Thoracic aorta (tissue), 2 donors: ENCODE measurements around the gene PTPRN2. TPM values are rescaled to one million over a fixed set of nuclear protein-coding genes. Genes with fewer than 3 reads are reported as not detected.
"Not testable (repeated sequence)": the region's sequence is repeated elsewhere in the genome, so short reads cannot be mapped to it uniquely, and the experiment has no call there.

Experiments
- ATAC-seq: fragments of 150-250 bp; one replicate; pipeline ENCODE4 v1.8.0; 2017; ENCODE audit warnings: low read depth; ENCODE audit not compliant: insufficient number of reproducible peaks, low FRiP score
- DNase-seq: peaks from one replicate; pipeline ENCODE4 v3.0.0-alpha.2; 2020; ENCODE audit warnings: low spot score
- H3K27ac ChIP-seq, 2 donors: fragments of 200-600 bp; sonication (generic); 1 replicate in 1 of 2; 2 replicates in 1 of 2; pipeline ENCODE4 v1.5.1; 2016; ENCODE audit warnings: mild to moderate bottlenecking in 2 of 2, moderate library complexity in 2 of 2
- H3K27me3 ChIP-seq: fragments of 200-600 bp; sonication (generic); replicated peaks from 2 replicates; pipeline ENCODE4 v1.6.0; 2016; ENCODE audit warnings: mild to moderate bottlenecking; ENCODE audit not compliant: insufficient read depth
- H3K36me3 ChIP-seq: fragments of 200-600 bp; sonication (generic); one replicate; pipeline ENCODE4 v1.5.1; 2016
- H3K4me1 ChIP-seq, 2 donors: fragments of 200-600 bp; sonication (generic); 1 replicate in 1 of 2; 2 replicates in 1 of 2; pipeline versions ENCODE4 v1.5.1 to v1.6.0; 2016; ENCODE audit warnings: low read depth in 2 of 2, mild to moderate bottlenecking in 1 of 2; ENCODE audit not compliant: control insufficient read depth in 1 of 2
- H3K4me3 ChIP-seq: fragments of 200-600 bp; sonication (generic); 2 replicates; pipeline ENCODE4 v1.5.1; 2016; ENCODE audit warnings: mild to moderate bottlenecking
- H3K9me3 ChIP-seq: fragments of 200-600 bp; sonication (generic); 2 replicates; pipeline ENCODE4 v1.5.1; 2016
- CTCF ChIP-seq: fragments of 200-600 bp; sonication (generic); IDR thresholded peaks from one replicate; pipeline ENCODE4 v1.5.1; 2019; ENCODE audit warnings: antibody characterized with exemption
- total RNA-seq, 2 donors: library from RNA; depleted of rRNA; stranded (reverse); fragments of >200 nt; gene quantifications; one replicate each; pipeline versions ENCODE4 v1.1.0 to v1.2.3, GENCODE V29; 2016

The PTPRN2 gene
- total RNA-seq, 2 donors from 2014 or later: 2.2 to 3.1 TPM

GRCh38 chr7:158227258-158227984 is 360.2 kb downstream of the PTPRN2 start:
- no peak overlapping the region for H3K4me3 ChIP-seq
- no peaks in the 10 kb centered on the region for H3K4me1 ChIP-seq
- ATAC-seq: no peak
- DNase-seq: no peak
- no peaks in the 10 kb centered on the region for H3K27me3 ChIP-seq
- no peak overlapping the region for H3K27ac ChIP-seq
- H3K9me3 ChIP-seq: peaks cover 4% of the 10 kb centered on the region
- H3K36me3 ChIP-seq: no peaks in the 10 kb centered on the region
- TF ChIP-seq CTCF: no peak

GRCh38 chr7:158216198-158216597 is 371.4 kb downstream of the PTPRN2 start:
- TF ChIP-seq CTCF: no peak
- DNase-seq (no peak), ATAC-seq (no peak)
- Histone ChIP-seq H3K9me3 (no peaks in the 10 kb centered on the region), H3K36me3 (no peaks in the 10 kb centered on the region), H3K4me1 (no peaks in the 10 kb centered on the region), H3K27ac (no peak overlapping the region), H3K4me3 (no peak overlapping the region), H3K27me3 (no peaks in the 10 kb centered on the region)

- no peak overlapping the region for H3K27ac ChIP-seq
- ATAC-seq: no peak
- no peaks in the 10 kb centered on the region for H3K9me3 ChIP-seq
- H3K36me3 ChIP-seq: no peaks in the 10 kb centered on the region
- no peaks in the 10 kb centered on the region for H3K27me3 ChIP-seq
- DNase-seq: no peak
- no peaks in the 10 kb centered on the region for H3K4me1 ChIP-seq
- H3K4me3 ChIP-seq: no peak overlapping the region
- TF ChIP-seq CTCF: no peak
Observed at GRCh38 chr7:158209435-158209834, 378.2 kb downstream of the PTPRN2 start.

- Histone ChIP-seq H3K27me3 (no peaks in the 10 kb centered on the region), H3K4me1 (no peaks in the 10 kb centered on the region), H3K36me3 (no peaks in the 10 kb centered on the region), H3K4me3 (no peak overlapping the region), H3K27ac (no peak overlapping the region), H3K9me3 (no peaks in the 10 kb centered on the region)
- no peak for ATAC-seq
- DNase-seq: no peak
- TF ChIP-seq CTCF: no peak
Observed at GRCh38 chr7:158206341-158206740, 381.3 kb downstream of the PTPRN2 start.

DNA sequence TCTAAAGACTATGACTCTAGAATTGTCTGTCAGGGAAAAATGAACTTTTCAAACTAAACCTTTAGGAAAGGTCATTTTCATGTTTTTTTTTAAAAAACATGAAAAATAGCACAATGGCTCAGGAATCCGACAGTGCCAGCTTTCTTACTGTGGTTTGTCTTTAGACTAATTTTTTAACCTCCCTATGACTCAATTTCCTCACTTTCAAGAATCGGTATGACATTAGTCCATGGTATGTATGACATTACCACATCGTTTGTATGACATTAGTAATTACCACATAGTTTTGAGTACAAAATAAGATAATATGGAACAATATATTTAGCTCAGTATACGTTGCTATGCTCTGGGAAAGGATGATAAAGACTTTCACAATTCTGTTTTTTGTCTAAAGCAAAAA is 383.2 kb downstream of the PTPRN2 start:
- no peaks in the 10 kb centered on the region for H3K4me1 ChIP-seq
- no peak for TF ChIP-seq CTCF
- H3K36me3 ChIP-seq: no peaks in the 10 kb centered on the region
- DNase-seq: no peak
- no peak overlapping the region for H3K4me3 ChIP-seq
- no peaks in the 10 kb centered on the region for H3K9me3 ChIP-seq
- H3K27ac ChIP-seq: no peak overlapping the region
- no peak for ATAC-seq
- H3K27me3 ChIP-seq: no peaks in the 10 kb centered on the region

- not testable (repeated sequence) for H3K27me3 ChIP-seq, H3K4me1 ChIP-seq, H3K4me3 ChIP-seq, H3K36me3 ChIP-seq, DNase-seq, H3K27ac ChIP-seq, H3K9me3 ChIP-seq, ATAC-seq
Observed at GRCh38 chr7:158203948-158204347, 383.7 kb downstream of the PTPRN2 start.
